Bone marrow (tissue), 2 donors: ENCODE data around the gene TFB2M.

Source experiments
- DNase-seq, 2 donors: peaks; one replicate each; lab custom pipeline; 2025; lab: John Stamatoyannopoulos, UW

TFB2M gene

DNA sequence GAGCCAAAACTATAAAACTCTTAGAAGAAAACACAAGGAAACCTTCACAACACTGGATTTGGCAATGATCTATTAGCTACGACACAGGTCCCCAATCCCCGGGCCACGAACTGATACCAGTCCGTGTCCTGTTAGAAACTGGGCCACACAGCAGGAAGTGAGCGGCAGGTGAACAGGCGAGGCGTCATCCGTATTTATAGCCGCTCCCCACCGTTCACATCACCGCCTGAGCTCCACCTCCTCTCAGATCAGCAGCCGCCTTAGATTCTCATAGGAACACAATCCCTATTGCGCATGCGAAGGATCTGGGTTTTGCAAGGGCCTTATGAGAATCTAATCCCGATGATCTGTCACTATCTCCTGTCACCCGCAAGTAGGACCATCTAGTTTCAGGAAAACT lies 11.9 kb downstream of the TFB2M start:
- DNase-seq, result no peak

DNA sequence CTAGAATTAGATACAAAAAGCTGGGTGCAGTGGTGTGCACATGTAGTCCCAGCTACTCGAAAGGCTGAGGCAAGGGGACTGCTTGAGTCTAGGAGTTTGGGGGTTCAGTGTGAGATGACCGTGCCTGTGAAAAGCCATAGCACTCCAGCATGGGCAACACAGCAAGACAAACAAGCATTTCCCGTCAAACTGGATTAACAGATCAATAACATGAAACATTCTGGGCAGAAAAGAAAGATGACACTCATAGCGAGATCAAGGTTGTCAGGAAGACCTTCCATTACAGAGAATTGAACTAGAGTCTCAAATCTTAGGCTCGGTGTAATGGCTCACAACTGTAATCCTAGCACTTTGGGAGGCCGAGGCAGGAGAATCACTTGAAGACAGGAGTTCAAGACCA lies 14.0 kb downstream of the TFB2M start:
- no peak for DNase-seq

GRCh38 chr1:246550402-246550801 lies 15.7 kb downstream of the TFB2M start:
- DNase-seq, result no peak

GRCh38 chr1:246549665-246550064 lies 16.4 kb downstream of the TFB2M start:
- no peak for DNase-seq

- DNase-seq, result no peak
Measured at GRCh38 chr1:246544001-246544400, 22.1 kb downstream of the TFB2M start.

GRCh38 chr1:246540738-246541491 lies 25.1 kb downstream of the TFB2M start:
- DNase-seq, result no peak

GRCh38 chr1:246537887-246538286 lies 28.2 kb downstream of the TFB2M start:
- DNase-seq, result no peak

- DNase-seq, result no peak
Measured at GRCh38 chr1:246537441-246537840, 28.6 kb downstream of the TFB2M start.

- no peak for DNase-seq
Measured at GRCh38 chr1:246534114-246534513, 31.9 kb downstream of the TFB2M start.

- no peak for DNase-seq
Measured at GRCh38 chr1:246533371-246533905, 32.6 kb downstream of the TFB2M start.

- DNase-seq, result no peak
Measured at GRCh38 chr1:246532519-246532918, 33.5 kb downstream of the TFB2M start.

GRCh38 chr1:246530482-246530881 lies 35.6 kb downstream of the TFB2M start:
- no peak for DNase-seq

- DNase-seq, result no peak
Measured at GRCh38 chr1:246528933-246529731, 36.9 kb downstream of the TFB2M start.

DNA sequence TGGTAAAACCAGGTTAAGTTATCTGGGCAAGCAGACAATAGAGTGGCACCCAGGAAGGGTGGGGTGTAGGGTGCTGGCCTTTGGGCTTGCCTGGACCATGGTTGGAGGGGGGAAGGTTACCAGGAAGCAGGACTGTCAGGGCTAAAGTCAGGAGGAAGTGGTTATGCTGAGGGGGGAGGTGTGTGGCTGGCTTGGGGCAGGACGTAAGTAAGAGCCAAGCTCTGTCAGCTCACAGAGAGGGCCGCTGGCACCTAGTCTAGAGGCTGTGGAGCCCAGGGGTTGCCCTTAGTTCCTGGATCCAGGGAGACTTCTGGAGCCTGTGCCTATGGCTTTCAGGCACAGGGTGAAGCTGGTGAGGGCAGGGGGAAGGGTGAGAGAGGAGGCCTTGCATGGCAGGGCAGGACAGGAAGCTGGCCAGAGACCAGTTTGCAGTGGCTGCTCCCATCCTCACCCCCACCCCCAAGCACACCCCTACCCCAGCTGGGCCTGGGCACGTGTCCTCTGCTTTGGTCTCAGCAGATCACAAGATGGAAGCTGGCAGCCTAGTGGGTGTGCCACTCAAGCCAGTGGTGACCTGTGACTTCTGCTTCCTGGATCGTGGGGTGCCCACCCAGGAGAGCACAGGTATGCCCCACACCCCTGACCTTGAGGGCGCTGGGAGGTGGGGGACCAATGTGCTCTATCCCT lies 38.5 kb downstream of the TFB2M start:
- DNase-seq, result no peak

DNA sequence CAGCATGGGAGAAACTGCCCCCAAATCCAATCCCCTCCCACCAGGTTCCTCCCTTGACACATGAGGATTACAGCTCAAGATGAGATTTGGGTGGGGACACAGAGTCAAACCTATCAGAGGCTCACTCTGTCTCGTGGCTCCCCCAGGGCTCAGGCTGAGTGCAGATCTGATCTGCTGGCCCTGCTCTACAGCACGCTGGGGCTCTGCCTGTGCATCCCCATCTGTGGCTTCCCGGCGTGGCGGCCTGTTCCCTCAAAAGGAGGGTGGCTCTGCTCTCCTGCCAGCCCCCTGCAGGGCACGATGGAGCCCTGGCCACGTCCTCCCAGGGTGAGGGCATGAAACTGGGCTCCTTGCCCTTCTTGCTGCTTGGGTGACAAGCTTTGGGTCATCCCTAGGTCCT lies 39.1 kb downstream of the TFB2M start:
- no peak for DNase-seq

GRCh38 chr1:246526380-246526779 lies 39.7 kb downstream of the TFB2M start:
- no peak for DNase-seq

DNA sequence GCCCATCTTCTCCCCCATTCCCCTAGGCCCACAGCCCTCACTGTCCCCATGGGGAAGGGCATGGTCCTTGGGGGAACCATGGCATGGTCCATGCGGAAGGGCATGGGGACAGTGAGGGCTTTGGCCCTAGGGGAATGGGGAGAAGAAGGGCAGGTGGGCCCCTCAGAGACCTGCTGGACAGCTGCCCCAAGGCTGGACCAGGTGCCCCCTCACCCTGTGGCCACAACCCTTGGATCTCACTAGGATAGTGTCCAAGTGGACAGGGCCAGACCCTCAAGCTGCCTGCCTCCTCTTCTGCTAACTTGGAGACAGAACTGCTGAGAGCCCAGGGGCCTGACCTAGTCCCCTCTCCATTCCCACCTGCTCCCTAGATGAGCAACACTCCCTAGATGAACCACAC lies 46.5 kb downstream of the TFB2M start:
- DNase-seq, result no peak

DNA sequence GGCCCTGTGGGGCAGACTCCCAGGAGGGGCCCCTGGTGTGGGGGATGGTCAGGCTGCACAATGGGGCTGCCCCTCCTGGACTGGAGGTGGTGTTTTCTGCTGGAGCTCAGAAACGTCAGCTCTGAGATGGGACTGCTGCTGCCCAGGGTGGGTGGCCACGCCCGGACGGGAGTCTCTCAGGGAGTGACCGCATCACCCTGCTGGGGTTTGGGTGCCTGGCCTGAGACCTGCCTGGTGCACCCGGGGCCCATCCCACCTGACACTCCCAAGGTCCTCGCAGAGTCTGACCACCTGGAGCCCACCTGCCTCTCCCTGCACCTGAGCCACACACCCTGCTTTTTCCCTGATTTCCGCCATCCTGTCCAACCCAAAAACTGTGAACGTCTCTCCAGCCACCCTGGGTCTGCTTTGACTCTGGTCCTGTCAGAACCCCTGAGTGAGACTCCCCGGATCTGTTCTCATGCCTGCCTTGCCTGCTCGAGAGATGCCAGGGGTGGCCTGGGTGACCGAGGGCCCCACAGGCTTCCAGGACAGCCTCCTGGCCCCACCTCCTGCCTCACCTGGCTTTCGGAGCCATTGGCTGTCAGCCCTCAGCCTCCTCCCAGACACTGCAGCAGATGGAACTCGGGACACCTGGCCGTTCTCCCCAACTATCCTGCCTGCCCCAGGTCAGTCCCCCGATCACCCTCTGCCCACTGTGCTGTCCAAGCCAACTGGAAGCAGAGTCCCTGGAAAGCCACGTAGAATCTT lies 47.4 kb downstream of the TFB2M start:
- no peak for DNase-seq

GRCh38 chr1:246517391-246517790 lies 48.7 kb downstream of the TFB2M start:
- no peak for DNase-seq

GRCh38 chr1:246516126-246516525 lies 49.9 kb downstream of the TFB2M start:
- no peak for DNase-seq

DNA sequence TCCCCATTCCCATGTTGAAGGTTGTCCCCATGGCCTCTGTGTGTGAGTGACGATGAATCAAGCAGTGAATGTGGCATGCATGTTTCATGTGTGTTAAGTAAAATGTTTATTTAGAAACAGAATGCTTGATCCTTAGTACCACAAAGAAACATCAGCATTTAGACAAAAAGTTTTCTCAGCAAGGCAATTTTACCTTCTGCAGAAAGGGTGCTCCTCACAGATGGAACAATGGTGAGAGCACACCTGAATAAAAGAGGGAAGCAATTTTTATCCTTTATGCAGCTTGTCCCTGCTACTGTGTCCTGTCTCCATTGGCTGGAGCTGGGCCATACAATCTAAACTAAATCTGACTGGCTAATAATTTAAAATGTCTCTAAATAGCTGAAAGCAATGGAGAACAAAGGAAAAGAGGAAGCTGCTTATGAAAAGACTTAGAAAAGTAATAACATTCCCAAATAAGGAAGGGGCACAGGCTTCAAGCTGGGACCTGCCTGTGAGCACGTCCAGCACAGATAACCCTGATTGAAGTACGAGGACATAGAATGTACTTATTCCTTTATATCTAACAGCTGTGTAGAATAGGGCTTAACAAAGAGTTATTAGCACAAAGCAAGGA lies 50.6 kb downstream of the TFB2M start:
- DNase-seq, result no peak
